ENCODE data around the gene KCTD10.
A peak's percentile ranks its signal among the peaks of the same experiment; 100 is the strongest.

DNA sequence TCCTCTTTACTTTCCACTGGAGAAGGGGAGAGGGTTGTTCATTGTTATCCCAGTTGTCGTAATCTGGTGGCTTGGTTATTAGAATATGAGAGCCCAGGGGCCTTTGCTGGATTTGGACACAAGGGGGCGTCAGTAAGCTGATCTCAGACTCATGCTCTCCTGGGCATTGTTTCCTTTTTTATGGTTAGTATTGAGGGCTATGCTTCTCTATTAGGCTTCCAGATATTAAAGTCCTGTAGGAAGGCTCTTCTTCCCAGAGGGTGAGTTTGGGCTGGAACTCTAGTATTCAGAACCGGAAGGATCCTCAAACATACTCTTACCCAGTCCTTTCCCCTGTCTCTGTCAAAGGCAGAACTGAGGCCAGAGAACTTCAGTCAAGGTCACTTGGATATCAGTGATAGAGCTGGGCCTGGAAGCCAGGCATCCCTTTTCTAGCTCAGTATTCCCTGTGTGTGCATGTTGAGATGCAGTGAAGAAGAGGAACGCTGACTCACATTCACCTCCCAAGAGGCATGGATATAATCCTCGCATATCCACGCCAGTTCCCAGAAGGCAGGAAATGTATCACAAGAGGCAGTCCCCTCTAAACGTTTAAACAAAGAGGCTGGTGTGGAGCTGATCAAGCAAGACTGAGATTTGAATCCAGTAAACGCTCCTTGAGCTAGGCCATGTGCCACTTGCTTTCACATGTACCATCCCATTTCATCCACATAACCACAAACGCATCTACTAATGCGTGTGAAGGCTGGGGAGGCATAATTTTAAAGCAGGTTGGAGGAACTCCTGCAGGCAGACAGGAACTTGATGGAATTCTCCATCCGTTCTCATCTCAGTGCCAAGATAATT lies 41.9 kb upstream of the KCTD10 start:
- TF ChIP-seq, protein P1, sequence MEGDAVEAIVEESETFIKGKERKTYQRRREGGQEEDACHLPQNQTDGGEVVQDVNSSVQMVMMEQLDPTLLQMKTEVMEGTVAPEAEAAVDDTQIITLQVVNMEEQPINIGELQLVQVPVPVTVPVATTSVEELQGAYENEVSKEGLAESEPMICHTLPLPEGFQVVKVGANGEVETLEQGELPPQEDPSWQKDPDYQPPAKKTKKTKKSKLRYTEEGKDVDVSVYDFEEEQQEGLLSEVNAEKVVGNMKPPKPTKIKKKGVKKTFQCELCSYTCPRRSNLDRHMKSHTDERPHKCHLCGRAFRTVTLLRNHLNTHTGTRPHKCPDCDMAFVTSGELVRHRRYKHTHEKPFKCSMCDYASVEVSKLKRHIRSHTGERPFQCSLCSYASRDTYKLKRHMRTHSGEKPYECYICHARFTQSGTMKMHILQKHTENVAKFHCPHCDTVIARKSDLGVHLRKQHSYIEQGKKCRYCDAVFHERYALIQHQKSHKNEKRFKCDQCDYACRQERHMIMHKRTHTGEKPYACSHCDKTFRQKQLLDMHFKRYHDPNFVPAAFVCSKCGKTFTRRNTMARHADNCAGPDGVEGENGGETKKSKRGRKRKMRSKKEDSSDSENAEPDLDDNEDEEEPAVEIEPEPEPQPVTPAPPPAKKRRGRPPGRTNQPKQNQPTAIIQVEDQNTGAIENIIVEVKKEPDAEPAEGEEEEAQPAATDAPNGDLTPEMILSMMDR (IDR thresholded peaks at IDR 0.05; ENCODE audit: low read depth, low read length): peak; percentile 87
- no peak for TF ChIP-seq EZH2phosphoT487 (IDR thresholded peaks at IDR 0.05; ENCODE audit: low read depth)

Data from OCI-LY3 (cell line).